IPS-18a (cell line): ENCODE data around the gene HEPACAM.

ENCODE experiments used
- H3K27ac ChIP-seq: one replicate; pipeline ENCODE4 v1.5.1; 2013; ENCODE audit warnings: low read length
- H3K27me3 ChIP-seq: one replicate; pipeline ENCODE4 v1.6.1; 2013; ENCODE audit warnings: mild to moderate bottlenecking, low read length; ENCODE audit not compliant: control insufficient read depth, insufficient read depth
- H3K36me3 ChIP-seq: one replicate; pipeline ENCODE4 v1.6.1; 2013; ENCODE audit warnings: low read depth, low read length; ENCODE audit not compliant: control insufficient read depth
- H3K4me1 ChIP-seq: one replicate; pipeline ENCODE4 v1.6.1; 2013; ENCODE audit warnings: low read depth, low read length; ENCODE audit not compliant: control insufficient read depth
- H3K4me3 ChIP-seq: one replicate; pipeline ENCODE4 v1.5.1; 2013; ENCODE audit warnings: low read length
- H3K9ac ChIP-seq: one replicate; pipeline ENCODE4 v1.6.1; 2013; ENCODE audit warnings: mild to moderate bottlenecking, low read length, moderate library complexity
- H3K9me3 ChIP-seq: one replicate; pipeline ENCODE4 v1.6.1; 2013; ENCODE audit warnings: low read depth, low read length; ENCODE audit not compliant: control insufficient read depth

Gene HEPACAM

DNA sequence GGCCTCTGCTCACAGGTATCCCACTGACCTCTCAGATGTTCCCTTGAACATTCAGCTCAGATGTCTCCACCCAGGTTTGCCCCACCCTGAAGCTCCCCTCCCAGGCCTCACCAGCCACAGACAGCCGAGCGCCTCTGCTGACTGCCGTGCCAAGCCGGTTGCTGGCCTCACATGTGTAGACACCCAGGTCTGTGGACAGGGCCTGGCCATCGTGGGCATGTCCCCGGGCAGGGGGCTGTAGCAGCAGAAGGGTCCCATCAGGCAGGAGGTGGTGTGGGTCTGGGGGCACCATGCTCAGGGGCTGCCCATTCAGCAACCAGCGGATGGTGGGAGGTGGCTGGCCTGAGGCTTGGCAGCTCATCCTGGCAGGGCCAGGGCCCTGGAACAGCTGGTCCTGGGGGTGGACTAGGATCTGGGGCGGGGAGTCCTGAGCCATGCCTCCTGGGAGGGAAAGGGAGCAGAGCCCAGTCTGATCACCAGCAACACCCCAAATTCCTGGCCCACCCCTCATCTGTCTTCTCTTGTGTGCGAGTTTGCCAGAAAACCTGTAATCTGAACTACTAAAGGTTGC, 38.9 kb downstream of the HEPACAM start:
- Histone ChIP-seq H3K36me3 (no peaks in the 10 kb centered on the region), H3K9me3 (no peaks in the 10 kb centered on the region), H3K4me3 (no peak overlapping the region), H3K4me1 (peaks cover 12% of the 10 kb centered on the region), H3K27me3 (peaks cover 4% of the 10 kb centered on the region), H3K27ac (no peak overlapping the region), H3K9ac (no peak overlapping the region)

DNA sequence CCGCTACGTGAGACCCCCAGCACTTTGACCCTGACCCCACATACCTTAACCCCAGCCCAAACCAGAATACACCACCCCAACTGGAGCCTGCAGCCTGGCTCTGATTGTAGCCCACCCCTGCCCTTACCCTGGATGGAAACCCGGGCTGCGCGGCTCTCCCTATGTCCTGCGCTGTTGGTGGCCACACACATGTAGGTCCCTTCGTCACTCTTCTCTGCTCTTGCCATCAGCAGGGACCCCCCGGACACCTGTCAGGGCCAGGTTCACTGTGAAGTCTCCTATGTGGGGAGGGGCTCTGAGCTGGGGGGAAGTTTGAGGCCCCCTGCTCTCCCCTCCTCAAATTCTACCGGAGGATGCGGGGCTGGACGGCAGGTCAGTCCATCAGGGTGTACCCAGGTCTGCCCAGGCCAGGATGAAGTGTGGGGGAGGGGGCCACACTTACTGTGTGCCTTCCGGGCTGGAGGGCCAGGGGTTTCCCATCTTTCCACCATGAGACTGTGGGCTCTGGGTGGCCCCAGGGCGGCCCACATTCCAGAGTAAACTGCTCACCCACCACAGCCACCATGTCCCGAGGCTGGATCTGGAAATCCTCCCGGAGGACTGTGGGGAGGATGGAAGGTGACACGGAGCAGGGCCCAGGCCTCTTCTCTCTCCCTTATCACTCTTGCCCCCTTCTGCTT, 39.6 kb downstream of the HEPACAM start:
- H3K27ac ChIP-seq = no peak overlapping the region
- H3K27me3 ChIP-seq = peaks cover 4% of the 10 kb centered on the region
- H3K4me3 ChIP-seq = no peak overlapping the region
- H3K9me3 ChIP-seq = no peaks in the 10 kb centered on the region
- H3K9ac ChIP-seq = no peak overlapping the region
- peaks cover 12% of the 10 kb centered on the region for H3K4me1 ChIP-seq
- H3K36me3 ChIP-seq = no peaks in the 10 kb centered on the region

DNA sequence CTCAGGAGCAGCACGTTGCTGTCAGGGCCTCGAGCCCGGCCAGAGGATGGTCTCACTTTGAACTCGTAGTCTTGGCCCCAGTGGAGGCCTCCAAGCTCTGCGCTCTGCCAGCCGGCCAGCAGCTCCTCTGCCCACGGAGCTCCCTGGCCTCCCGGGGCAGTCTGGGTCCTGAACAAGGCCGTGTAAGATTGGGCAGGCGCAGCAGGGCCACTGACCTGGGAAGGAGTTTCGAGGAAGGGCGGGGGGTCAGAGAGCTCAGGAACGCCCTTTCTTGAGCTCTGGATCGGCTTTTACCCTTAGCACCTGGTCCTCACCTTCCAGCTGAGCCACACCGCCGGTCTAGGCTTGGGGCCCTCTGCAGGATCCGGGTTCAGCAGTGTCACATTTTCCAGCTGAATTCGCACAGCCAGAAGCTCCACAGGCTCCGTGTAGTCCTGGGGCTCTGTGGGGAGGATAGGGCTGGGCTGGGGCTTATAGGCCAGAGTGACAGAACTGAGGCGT, 40.3 kb downstream of the HEPACAM start:
- Histone ChIP-seq H3K27ac (no peak overlapping the region), H3K4me1 (peaks cover 12% of the 10 kb centered on the region), H3K9ac (no peak overlapping the region)

DNA sequence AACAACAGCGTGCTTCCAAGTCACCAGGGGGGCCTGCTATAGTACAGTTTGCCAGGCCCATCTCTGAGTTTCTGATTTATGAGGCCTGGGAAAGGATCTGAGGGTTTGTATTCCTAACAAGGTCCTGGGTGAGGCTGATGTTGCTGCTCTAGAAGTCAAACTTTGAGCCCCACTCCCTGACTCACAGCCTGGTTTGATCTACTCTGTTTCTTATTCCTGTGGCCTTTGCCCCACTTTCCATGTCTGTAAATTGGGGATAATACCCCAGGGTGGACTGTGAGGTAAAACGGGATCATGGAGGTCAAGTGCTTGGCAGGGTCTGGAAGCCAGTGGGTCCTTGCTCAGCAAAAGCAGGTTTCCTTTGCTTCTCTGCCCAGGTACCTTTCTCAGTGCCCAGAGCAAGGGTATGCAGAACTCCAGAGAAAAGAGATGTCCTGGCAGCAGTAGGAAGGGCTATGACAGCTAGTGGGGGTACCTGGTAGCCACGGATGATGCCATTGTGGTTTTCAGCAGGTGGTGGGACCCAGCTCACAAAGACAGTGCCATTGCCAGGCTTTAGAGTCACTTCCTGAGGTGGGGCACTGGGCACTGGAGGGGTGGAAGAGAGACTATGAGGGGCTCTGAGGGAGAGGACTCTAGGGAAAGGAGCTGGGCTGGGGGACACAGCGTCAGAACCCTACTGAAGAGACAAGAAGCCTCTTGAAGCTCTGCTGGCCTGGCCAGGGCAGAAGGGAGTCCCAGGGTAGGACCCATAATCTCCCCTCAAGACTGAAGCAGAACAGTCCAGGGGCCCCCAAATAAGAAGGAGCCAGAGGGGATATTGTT, 41.0 kb downstream of the HEPACAM start:
- Histone ChIP-seq H3K36me3 (no peaks in the 10 kb centered on the region), H3K27me3 (no peaks in the 10 kb centered on the region)

More for the DNA sequence above, 40.3 kb downstream of the HEPACAM start:
- H3K36me3 ChIP-seq = no peaks in the 10 kb centered on the region
- H3K9me3 ChIP-seq = no peaks in the 10 kb centered on the region
- H3K27me3 ChIP-seq = peaks cover 1% of the 10 kb centered on the region
- H3K4me3 ChIP-seq = no peak overlapping the region

DNA sequence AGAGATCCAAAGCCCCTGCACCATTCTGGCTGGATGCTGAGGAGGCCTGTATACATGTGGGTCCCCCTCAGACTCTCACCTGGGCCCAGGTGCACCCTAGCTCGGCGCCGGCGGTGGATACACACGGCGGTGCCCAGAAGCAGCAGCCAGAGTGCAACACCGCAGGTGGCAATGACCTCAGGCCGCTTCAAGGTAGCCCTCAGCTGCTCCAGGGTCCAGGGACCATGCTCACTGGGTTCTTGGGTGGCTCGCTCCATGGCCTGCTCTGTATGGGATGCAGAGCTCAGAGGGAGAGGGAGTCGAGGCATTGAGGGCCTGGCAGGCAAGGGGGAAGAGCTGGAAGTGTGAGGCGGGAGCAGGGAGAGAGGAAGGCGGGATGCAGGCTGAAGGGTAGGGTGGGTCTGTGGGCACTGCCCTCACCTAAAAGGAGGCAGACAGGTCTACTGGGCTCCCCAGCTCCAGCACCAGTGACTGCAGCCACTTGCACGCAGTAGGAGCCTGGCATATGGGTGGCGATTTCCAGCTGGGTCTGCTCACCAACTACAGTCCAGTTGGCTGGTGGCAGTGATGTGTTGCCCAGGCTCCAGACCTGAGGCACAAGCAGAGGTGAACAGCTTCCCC, 42.0 kb downstream of the HEPACAM start:
- H3K4me1 ChIP-seq = peaks cover 7% of the 10 kb centered on the region
- H3K27me3 ChIP-seq = no peaks in the 10 kb centered on the region
- no peak overlapping the region for H3K4me3 ChIP-seq
- no peaks in the 10 kb centered on the region for H3K9me3 ChIP-seq
- no peaks in the 10 kb centered on the region for H3K36me3 ChIP-seq
- H3K9ac ChIP-seq = no peak overlapping the region
- no peak overlapping the region for H3K27ac ChIP-seq

More for the DNA sequence above, 41.0 kb downstream of the HEPACAM start:
- Histone ChIP-seq H3K4me3 (no peak overlapping the region), H3K9ac (no peak overlapping the region), H3K27ac (no peak overlapping the region), H3K9me3 (no peaks in the 10 kb centered on the region), H3K4me1 (peaks cover 12% of the 10 kb centered on the region)

DNA sequence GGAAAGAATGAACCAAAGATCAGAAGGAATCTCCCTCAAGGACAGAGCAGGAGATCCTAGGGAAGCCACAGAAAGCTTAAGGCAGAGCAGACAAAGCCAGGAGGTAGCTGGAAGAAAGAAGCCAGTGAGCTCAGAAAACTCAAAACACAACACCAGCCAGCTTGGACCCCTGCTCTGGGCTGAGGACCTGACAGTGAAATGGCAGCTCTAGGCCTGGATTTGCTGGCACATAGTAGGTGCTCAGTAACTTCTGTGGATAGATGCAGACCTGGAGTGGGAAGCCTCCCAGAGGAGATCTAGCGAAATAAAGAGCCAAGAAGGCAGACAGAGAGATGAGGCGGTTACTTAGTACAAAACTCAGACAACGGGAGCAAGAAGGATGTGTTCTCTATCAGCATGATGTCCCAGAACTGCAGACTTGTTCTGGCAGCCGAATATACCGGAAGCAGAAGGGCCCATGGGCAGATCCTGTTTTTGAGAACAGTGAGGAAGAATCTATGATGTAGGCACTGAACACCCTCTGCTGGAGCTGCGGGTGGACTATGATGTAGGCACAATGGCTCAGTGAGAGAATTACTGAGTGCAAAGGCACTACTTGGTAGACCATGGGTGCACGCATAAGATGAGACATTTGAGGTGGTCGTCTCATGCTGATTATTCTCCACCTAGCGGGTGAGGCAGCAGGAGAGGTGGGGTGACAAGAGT, 42.9 kb downstream of the HEPACAM start:
- Histone ChIP-seq H3K9ac (no peak overlapping the region), H3K27ac (no peak overlapping the region)

DNA sequence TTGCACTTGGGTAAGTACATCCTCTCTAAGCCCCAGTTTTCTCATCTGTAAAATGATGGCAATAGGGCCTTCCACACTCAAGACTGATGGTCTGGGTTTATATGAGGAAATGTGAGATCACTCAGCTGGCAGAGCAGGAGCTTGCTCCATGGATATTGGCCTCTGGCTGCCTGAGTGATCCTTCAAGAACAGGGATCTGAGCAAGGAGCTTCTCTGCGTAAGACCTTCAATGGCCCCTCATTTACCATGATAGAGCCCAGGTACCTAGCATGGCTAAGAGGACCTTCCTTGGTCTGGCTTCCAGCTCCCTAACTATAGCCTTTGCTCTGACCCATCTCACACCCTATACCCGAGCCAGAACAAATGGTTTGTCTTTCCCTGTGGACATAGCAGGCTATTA, 43.7 kb downstream of the HEPACAM start:
- H3K4me1 ChIP-seq = no peaks in the 10 kb centered on the region
- no peak overlapping the region for H3K9ac ChIP-seq
- peaks cover 5% of the 10 kb centered on the region for H3K27me3 ChIP-seq
- no peaks in the 10 kb centered on the region for H3K9me3 ChIP-seq
- no peaks in the 10 kb centered on the region for H3K36me3 ChIP-seq
- no peak overlapping the region for H3K27ac ChIP-seq
- H3K4me3 ChIP-seq = no peak overlapping the region

More for the DNA sequence above, 42.9 kb downstream of the HEPACAM start:
- Histone ChIP-seq H3K4me1 (no peaks in the 10 kb centered on the region), H3K4me3 (no peak overlapping the region), H3K9me3 (no peaks in the 10 kb centered on the region), H3K36me3 (no peaks in the 10 kb centered on the region), H3K27me3 (peaks cover 5% of the 10 kb centered on the region)

DNA sequence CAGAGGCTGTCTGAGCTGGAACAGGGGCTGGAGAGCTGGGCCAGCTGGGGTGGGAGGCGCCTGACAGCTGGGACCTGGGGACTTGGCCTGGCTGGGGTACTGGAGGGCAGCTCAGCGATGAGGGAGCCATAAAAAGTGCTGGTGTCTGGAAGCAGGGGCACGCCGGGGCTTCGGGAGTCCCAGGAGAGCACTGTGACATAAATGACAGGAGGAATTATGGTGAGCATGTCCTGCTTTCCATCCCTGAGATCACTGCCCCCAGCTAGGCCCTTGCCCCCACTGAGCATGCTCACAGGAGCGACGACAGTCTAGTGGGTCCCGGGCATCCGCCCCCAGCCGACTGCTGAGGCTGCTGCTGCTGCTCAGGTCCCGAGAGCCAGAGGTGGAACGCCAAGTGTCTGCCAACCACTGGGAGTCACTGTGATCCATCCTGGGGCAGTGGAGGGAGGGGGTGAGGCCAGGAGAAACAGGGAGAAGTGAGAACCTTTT, 44.4 kb downstream of the HEPACAM start:
- Histone ChIP-seq H3K9me3 (no peaks in the 10 kb centered on the region), H3K4me3 (no peak overlapping the region), H3K27me3 (peaks cover 5% of the 10 kb centered on the region), H3K27ac (no peak overlapping the region), H3K9ac (no peak overlapping the region), H3K4me1 (no peaks in the 10 kb centered on the region), H3K36me3 (no peaks in the 10 kb centered on the region)

DNA sequence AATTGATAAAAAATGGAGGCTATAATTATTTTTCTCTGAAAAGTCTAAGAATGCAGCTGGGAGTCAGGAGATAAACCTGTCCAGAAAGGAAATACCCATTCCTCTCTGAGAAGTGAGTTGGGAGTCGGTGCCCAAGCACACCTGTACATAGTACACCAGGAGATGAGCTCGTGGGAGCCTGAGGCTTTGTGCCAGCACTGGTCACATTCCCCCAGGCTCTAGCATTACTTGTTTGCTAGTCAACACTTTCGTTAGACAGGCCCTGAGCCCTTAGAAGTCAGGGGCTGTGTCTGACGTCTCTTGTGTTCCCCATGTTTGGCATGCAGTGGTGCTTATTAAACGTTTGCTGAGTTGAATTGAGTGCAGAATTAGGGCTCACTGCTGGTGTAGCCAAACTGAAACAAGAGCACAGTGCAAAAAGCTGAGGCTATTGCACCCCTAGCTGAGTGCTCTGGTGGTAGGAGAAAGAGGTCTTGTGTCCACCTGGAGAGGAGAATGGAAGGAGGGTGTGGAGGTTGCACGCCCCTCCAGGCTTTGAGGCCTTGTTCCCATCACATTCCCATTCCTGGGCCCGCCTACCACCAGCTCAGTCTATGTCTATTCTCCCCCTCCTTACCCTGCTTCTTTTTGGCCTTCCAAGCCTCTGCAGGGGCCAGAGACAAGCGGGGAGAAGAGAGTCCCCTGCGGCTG, 45.0 kb downstream of the HEPACAM start:
- Histone ChIP-seq H3K36me3 (no peaks in the 10 kb centered on the region), H3K4me3 (no peak overlapping the region), H3K27ac (no peak overlapping the region), H3K27me3 (peaks cover 5% of the 10 kb centered on the region), H3K9me3 (no peaks in the 10 kb centered on the region), H3K4me1 (no peaks in the 10 kb centered on the region), H3K9ac (no peak overlapping the region)

DNA sequence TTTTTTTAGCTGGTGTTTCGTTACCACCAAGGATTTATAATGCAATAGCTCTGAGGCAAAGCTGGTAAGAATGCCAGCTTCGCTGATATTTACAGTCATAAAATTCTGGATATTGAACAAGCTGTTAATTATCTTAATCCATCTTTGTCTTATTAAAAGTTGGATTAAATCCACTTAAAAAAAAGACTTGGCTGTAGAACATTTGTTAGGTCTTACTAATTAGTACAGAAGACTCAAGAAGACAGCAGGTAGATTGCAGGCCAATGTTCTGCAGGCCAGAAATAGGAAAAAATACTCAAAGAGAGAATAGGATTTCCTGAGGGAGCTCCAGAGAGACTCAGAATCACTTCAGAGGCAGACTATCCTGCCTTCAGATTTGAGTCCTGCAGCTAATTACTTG, 45.7 kb downstream of the HEPACAM start:
- Histone ChIP-seq H3K9me3 (no peaks in the 10 kb centered on the region), H3K4me1 (no peaks in the 10 kb centered on the region), H3K27me3 (peaks cover 5% of the 10 kb centered on the region), H3K27ac (no peak overlapping the region), H3K4me3 (no peak overlapping the region), H3K9ac (no peak overlapping the region), H3K36me3 (no peaks in the 10 kb centered on the region)
